Mesendoderm (in vitro differentiated cells): Measurements from ENCODE around the gene PLA2G4D.

Experiments used
- DNase-seq: peaks from one replicate; pipeline ENCODE4 v3.0.0; 2013
- H2AK5ac ChIP-seq: 2 replicates; pipeline ENCODE4 v1.6.1; 2013; ENCODE audit warnings: low read length, inconsistent platforms
- H2BK120ac ChIP-seq: 2 replicates; pipeline ENCODE4 v1.6.1; 2013; ENCODE audit warnings: low read depth, mild to moderate bottlenecking, low read length, moderate library complexity, mixed read lengths
- H2BK15ac ChIP-seq: replicated peaks from 2 replicates; pipeline ENCODE4 v1.6.1; 2013; ENCODE audit warnings: low read depth, mild to moderate bottlenecking, moderate library complexity
- H2BK5ac ChIP-seq: 2 replicates; pipeline ENCODE4 v1.6.1; 2013; ENCODE audit warnings: low read length, inconsistent platforms
- H3K18ac ChIP-seq: 2 replicates; pipeline ENCODE4 v1.6.1; 2013; ENCODE audit warnings: mild to moderate bottlenecking, low read length, mixed read lengths
- H3K23ac ChIP-seq: one replicate; pipeline ENCODE4 v1.6.1; 2013; ENCODE audit warnings: low read length
- H3K27ac ChIP-seq: 2 replicates; pipeline ENCODE4 v1.5.1; 2013; ENCODE audit warnings: low read depth, mild to moderate bottlenecking, inconsistent platforms, low read length, moderate library complexity
- H3K27me3 ChIP-seq: 2 replicates; pipeline ENCODE4 v1.6.1; 2013; ENCODE audit warnings: low read length, control low read depth, mild to moderate bottlenecking, inconsistent platforms; ENCODE audit not compliant: insufficient read depth, poor library complexity
- H3K36me3 ChIP-seq: 2 replicates; pipeline ENCODE4 v1.6.1; 2013; ENCODE audit warnings: low read length, inconsistent platforms; ENCODE audit not compliant: control insufficient read depth, insufficient read depth
- H3K4ac ChIP-seq: one replicate; pipeline ENCODE4 v1.6.1; 2013; ENCODE audit warnings: low read depth, mild to moderate bottlenecking, low read length, moderate library complexity
- H3K4me1 ChIP-seq: 2 replicates; pipeline ENCODE4 v1.6.1; 2013; ENCODE audit warnings: low read depth, low read length, inconsistent platforms; ENCODE audit not compliant: control insufficient read depth
- H3K4me2 ChIP-seq: 2 replicates; pipeline ENCODE4 v1.6.1; 2013; ENCODE audit warnings: low read length
- H3K4me3 ChIP-seq: 2 replicates; pipeline ENCODE4 v1.5.1; 2013; ENCODE audit warnings: mild to moderate bottlenecking, low read length
- H3K56ac ChIP-seq: one replicate; pipeline ENCODE4 v1.6.1; 2013; ENCODE audit warnings: low read length
- H3K79me1 ChIP-seq: 2 replicates; pipeline ENCODE4 v1.6.1; 2013; ENCODE audit warnings: low read length, inconsistent platforms
- H3K79me2 ChIP-seq: 2 replicates; pipeline ENCODE4 v1.6.1; 2013; ENCODE audit warnings: mild to moderate bottlenecking, low read length; ENCODE audit not compliant: control insufficient read depth, insufficient read depth
- H3K9ac ChIP-seq: 2 replicates; pipeline ENCODE4 v1.6.1; 2013; ENCODE audit warnings: low read length, inconsistent platforms
- H4K5ac ChIP-seq: one replicate; pipeline ENCODE4 v1.6.1; 2013; ENCODE audit warnings: low read length
- H4K8ac ChIP-seq: one replicate; pipeline ENCODE4 v1.6.1; 2013; ENCODE audit warnings: low read depth, mild to moderate bottlenecking, control low read depth, low read length, moderate library complexity
- WGBS: extraction: QIAGEN DNeasy Blood & Tissue Kit; methylation state at CpG from one replicate; pipeline ENCODE4 v1.1.7; 2013; ENCODE audit warnings: low lambda C conversion rate, missing lambda C conversion rate; ENCODE audit not compliant: insufficient coverage; ENCODE audit errors: extremely low coverage; 5-methylcytosine and 5-hydroxymethylcytosine counted together

The PLA2G4D gene

DNA sequence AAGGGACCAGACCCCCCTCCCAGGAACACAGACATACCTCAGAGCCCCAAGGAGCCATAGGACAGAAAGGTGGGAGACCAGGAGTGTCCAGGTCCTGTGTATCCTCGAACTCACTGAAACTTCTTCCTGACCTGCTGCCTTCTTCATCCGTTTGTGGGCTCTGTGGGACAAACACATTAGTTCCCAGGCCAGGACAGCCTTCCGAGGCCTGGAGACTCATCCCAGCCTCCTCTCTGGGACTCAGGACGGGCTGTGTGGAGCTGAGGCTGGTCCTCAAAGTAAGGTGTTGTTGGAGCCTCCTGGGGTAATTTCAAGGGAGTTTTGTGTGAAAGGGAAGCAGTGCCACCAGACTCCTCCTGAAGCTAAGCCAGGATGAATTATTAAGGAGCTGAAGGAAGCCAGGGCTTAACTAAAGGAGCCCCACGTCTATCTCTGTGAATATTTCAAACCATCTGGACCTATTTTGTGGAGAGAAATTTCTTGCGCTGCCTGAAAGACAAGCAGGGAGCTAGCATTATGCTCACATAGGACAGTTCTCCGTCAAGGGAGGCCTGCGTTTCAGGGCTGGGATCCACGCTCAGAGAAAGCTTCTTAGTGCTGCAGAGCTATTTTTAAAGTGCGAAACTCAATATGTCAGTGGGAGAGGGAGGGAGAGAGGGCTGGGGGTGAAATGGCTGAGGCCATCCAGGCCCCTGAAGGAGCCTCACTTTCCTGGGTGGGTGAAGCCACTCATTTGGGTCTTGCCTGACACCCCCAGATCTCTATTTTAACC lies 43.7 kb downstream of the PLA2G4D start:
- no peaks in the 10 kb centered on the region for H3K79me2 ChIP-seq
- no peaks in the 10 kb centered on the region for H3K36me3 ChIP-seq
- no peak overlapping the region for H3K18ac ChIP-seq
- H3K4me1 ChIP-seq, result peaks cover 16% of the 10 kb centered on the region
- H3K4ac ChIP-seq, result no peak overlapping the region
- no peak overlapping the region for H3K4me2 ChIP-seq
- no peak overlapping the region for H4K5ac ChIP-seq
- H3K23ac ChIP-seq, result no peak overlapping the region
- H3K79me1 ChIP-seq, result no peaks in the 10 kb centered on the region
- DNase-seq, result no peak
- no CpG with 5 or more reads among the region's 10 CpGs for WGBS
- no peak overlapping the region for H2BK120ac ChIP-seq
- H2BK5ac ChIP-seq, result no peak overlapping the region
- no peak overlapping the region for H2BK15ac ChIP-seq
- no peak overlapping the region for H3K9ac ChIP-seq
- H3K27ac ChIP-seq, result no peak overlapping the region
- no peak overlapping the region for H3K4me3 ChIP-seq
- no peak overlapping the region for H2AK5ac ChIP-seq
- H3K56ac ChIP-seq, result peak overlapping the region; percentile 43
- no peak overlapping the region for H4K8ac ChIP-seq
- H3K27me3 ChIP-seq, result no peaks in the 10 kb centered on the region

DNA sequence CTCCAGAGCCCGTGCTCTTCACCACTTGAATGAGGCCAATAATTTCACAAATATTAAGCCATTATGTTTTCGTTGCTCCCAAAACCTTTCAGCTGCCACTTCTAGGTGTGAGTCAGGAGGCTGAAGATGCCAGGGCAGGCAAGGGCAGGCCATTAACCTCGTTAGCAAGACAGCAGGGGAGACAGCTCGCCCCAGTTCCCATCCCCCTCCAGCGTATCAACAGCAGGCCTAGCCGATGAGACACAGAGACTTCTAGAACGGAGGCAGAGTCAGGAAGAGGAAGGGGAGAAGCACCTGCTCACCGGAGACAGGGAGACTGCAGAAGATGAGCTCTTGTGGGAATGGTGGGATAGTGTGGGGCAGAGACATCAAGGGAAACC lies 45.6 kb downstream of the PLA2G4D start:
- no peak overlapping the region for H2BK120ac ChIP-seq
- no peak overlapping the region for H3K23ac ChIP-seq
- H2AK5ac ChIP-seq, result no peak overlapping the region
- H3K79me1 ChIP-seq, result no peaks in the 10 kb centered on the region
- no peak overlapping the region for H4K8ac ChIP-seq
- H3K56ac ChIP-seq, result peak overlapping the region; percentile 1
- H3K4me3 ChIP-seq, result no peak overlapping the region
- H3K79me2 ChIP-seq, result no peaks in the 10 kb centered on the region
- no peak overlapping the region for H2BK15ac ChIP-seq
- no peak overlapping the region for H3K27ac ChIP-seq
- H4K5ac ChIP-seq, result no peak overlapping the region
- peak; percentile 50 for DNase-seq
- no peak overlapping the region for H3K4ac ChIP-seq
- H3K27me3 ChIP-seq, result no peaks in the 10 kb centered on the region
- H3K36me3 ChIP-seq, result no peaks in the 10 kb centered on the region
- H3K4me2 ChIP-seq, result no peak overlapping the region
- no CpG with 5 or more reads among the region's 8 CpGs for WGBS
- H2BK5ac ChIP-seq, result no peak overlapping the region
- H3K4me1 ChIP-seq, result peaks cover 16% of the 10 kb centered on the region
- no peak overlapping the region for H3K9ac ChIP-seq
- no peak overlapping the region for H3K18ac ChIP-seq

DNA sequence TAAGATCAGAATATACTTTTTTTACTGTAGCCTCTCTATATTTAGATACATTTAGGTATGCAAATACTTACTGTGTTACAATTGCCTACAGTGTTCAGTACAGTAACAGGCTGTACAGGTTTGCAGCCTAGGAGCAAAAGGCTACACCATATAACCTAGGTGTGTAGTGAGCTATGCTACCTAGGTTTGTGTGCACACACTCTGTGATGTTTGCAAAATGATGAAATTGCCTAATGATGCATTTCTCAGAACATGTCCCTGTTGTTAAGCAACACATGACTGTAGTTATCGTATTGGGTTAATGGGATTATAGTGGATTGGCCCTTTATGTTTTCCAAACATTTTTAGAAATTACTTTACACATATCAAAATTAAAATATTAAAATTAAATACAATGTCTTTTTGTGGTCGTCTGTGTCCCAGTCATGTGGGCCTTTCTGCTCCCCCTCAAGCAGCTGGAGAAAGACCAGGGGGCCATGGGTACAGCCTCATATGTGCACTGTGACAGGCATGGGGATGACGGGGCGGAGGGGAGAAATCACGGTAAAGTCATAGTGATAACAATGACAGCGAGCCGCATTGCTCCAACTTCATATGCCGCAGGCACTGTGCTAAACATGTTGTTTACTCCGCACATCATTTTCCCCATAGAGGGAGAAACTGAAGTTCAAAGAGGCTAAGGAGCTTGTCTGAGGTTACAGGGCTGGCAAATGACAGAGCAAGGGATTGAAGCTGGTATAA lies 46.1 kb downstream of the PLA2G4D start:
- Histone ChIP-seq H3K4ac (no peak overlapping the region), H3K56ac (no peak overlapping the region), H3K27me3 (no peaks in the 10 kb centered on the region), H2BK5ac (no peak overlapping the region), H4K5ac (no peak overlapping the region), H3K36me3 (no peaks in the 10 kb centered on the region), H3K4me3 (no peak overlapping the region), H3K4me1 (peaks cover 16% of the 10 kb centered on the region), H2BK120ac (no peak overlapping the region), H4K8ac (no peak overlapping the region), H3K4me2 (no peak overlapping the region), H3K27ac (no peak overlapping the region), H2BK15ac (no peak overlapping the region), H3K23ac (no peak overlapping the region), H2AK5ac (no peak overlapping the region), H3K18ac (no peak overlapping the region), H3K79me2 (no peaks in the 10 kb centered on the region), H3K9ac (no peak overlapping the region), H3K79me1 (no peaks in the 10 kb centered on the region)
- WGBS, result no CpG with 5 or more reads among the region's 9 CpGs
- DNase-seq, result no peak

DNA sequence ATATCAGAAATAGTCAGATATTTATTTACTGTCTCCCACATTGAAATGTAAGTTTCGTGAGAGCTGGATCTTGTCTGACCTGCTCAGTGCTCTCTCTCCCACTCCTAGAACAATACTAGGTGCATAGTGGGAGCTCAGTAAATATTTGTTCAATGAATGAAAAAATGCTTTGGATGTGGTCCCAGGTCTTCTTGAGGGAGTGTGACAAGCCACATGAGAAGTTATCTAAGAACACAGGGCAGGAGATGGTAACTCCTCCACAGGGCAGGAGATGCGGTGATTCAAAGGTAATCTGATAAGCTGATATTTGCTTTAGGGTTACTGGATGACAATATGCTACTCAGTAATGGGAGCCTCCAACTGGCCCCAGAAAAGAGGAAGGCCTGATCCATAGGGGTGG lies 47.8 kb downstream of the PLA2G4D start:
- no CpG with 5 or more reads among the region's 2 CpGs for WGBS
- DNase-seq, result no peak
- Histone ChIP-seq H3K23ac (no peak overlapping the region), H3K4me2 (no peak overlapping the region), H2AK5ac (no peak overlapping the region), H3K27ac (no peak overlapping the region), H3K56ac (no peak overlapping the region), H3K79me2 (no peaks in the 10 kb centered on the region), H2BK5ac (no peak overlapping the region), H3K27me3 (no peaks in the 10 kb centered on the region), H2BK120ac (no peak overlapping the region), H3K79me1 (no peaks in the 10 kb centered on the region), H2BK15ac (no peak overlapping the region), H3K9ac (no peak overlapping the region), H3K18ac (no peak overlapping the region), H3K4me3 (no peak overlapping the region), H3K36me3 (no peaks in the 10 kb centered on the region), H4K5ac (no peak overlapping the region), H3K4me1 (peaks cover 16% of the 10 kb centered on the region), H4K8ac (no peak overlapping the region), H3K4ac (no peak overlapping the region)

DNA sequence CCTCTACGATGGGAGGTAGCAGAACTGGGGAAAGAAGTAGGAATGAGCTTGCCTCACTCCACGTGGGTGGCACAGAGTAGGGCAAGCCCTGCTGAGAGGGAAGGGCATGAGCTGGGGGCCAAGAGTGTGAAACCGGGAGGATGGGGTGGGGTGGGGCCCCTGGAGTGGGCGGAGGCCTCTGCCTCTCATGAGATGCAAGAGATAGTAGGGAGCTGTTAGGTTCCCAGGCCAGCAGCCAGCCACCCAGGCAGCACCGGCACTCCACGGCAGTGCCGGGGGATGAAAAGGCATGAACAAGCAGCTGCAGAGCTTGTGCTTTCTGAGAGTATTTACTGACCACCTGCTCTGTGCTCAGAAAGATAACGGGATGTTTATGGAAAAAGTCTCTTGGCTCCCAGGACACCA lies 49.1 kb downstream of the PLA2G4D start:
- Histone ChIP-seq H3K56ac (no peak overlapping the region), H2BK120ac (no peak overlapping the region), H3K27ac (no peak overlapping the region), H4K8ac (no peak overlapping the region), H3K4me2 (no peak overlapping the region), H3K9ac (no peak overlapping the region), H3K79me2 (no peaks in the 10 kb centered on the region), H2BK15ac (no peak overlapping the region), H3K79me1 (no peaks in the 10 kb centered on the region), H4K5ac (no peak overlapping the region), H3K4me3 (no peak overlapping the region), H3K4ac (no peak overlapping the region), H3K4me1 (peaks cover 13% of the 10 kb centered on the region), H3K18ac (no peak overlapping the region), H2AK5ac (no peak overlapping the region), H3K27me3 (no peaks in the 10 kb centered on the region), H3K36me3 (no peaks in the 10 kb centered on the region), H2BK5ac (no peak overlapping the region), H3K23ac (no peak overlapping the region)
- no CpG with 5 or more reads among the region's 8 CpGs for WGBS
- DNase-seq, result no peak
